IMR-90 (cell line): Measurements from ENCODE around the gene ROGDI. TPM values are rescaled to one million over a fixed set of nuclear protein-coding genes. Genes with fewer than 3 reads are reported as not detected.

Experiments used
- ATAC-seq: fragments of 200-7000 bp; cut with Tn5 transposase; 2 replicates; pipeline ENCODE4 v1.9.1; 2020; ENCODE audit warnings: low read depth, mild to moderate bottlenecking, moderate library complexity
- BruUV-seq: library from RNA; stranded (reverse); fragments of 400-500 nt; replicated peaks from 2 replicates; lab custom pipeline; 2021; lab: Mats Ljungman, UMichigan
- CTCF ChIA-PET: fragments of 300-600 bp; formaldehyde crosslinking; extraction: SDS; loops from one replicate; lab custom pipeline; 2021; ENCODE audit warnings: antibody characterized with exemption; lab: Yijun Ruan, JAX
- POLR2A ChIA-PET: fragments of 300-600 bp; sonication (Branson Sonifier 250); formaldehyde crosslinking; loops from one replicate; lab custom pipeline; 2022; ENCODE audit warnings: antibody characterized with exemption; ENCODE audit not compliant: unreplicated experiment; lab: Charles Lee
- DNase-seq: peaks from one replicate; pipeline ENCODE4 v3.0.0; 2013
- H2AFZ ChIP-seq: replicated peaks from 2 replicates; pipeline ENCODE3; 2013; ENCODE audit warnings: low read length, mild to moderate bottlenecking; ENCODE audit not compliant: poor library complexity
- H2AK5ac ChIP-seq: 2 replicates; pipeline ENCODE4 v1.6.1; 2013; ENCODE audit warnings: low read depth, low read length, inconsistent platforms
- H2AK9ac ChIP-seq: replicated peaks from 2 replicates; pipeline ENCODE3; 2013; ENCODE audit warnings: mild to moderate bottlenecking, low read depth, low read length, moderate library complexity; ENCODE audit not compliant: poor library complexity
- H2BK120ac ChIP-seq: 2 replicates; pipeline ENCODE4 v1.6.1; 2013; ENCODE audit warnings: low read depth, low read length, inconsistent platforms
- H2BK15ac ChIP-seq: 3 replicates; pipeline ENCODE4 v1.6.1; 2013; ENCODE audit warnings: low read depth, low read length, inconsistent platforms
- H2BK20ac ChIP-seq: 2 replicates; pipeline ENCODE4 v1.6.1; 2013; ENCODE audit warnings: low read depth, mild to moderate bottlenecking, inconsistent platforms, low read length, moderate library complexity
- H2BK5ac ChIP-seq: 2 replicates; pipeline ENCODE4 v1.6.1; 2013; ENCODE audit warnings: mild to moderate bottlenecking, low read depth, low read length, inconsistent platforms; ENCODE audit not compliant: poor library complexity, severe bottlenecking
- H3K14ac ChIP-seq: replicated peaks from 2 replicates; pipeline ENCODE4 v1.6.1; 2013; ENCODE audit warnings: low read depth, low read length, inconsistent platforms
- H3K18ac ChIP-seq: 2 replicates; pipeline ENCODE4 v1.6.1; 2013; ENCODE audit warnings: low read depth, low read length, control low read depth
- H3K23ac ChIP-seq: 2 replicates; pipeline ENCODE4 v1.6.1; 2013; ENCODE audit warnings: low read depth, low read length, inconsistent platforms
- H3K27ac ChIP-seq: 2 replicates; pipeline ENCODE4 v1.5.1; 2013; ENCODE audit warnings: mild to moderate bottlenecking, control low read depth, low read length; ENCODE audit not compliant: insufficient read depth
- H3K27me3 ChIP-seq: 2 replicates; pipeline ENCODE4 v1.6.1; 2013; ENCODE audit warnings: low read length; ENCODE audit not compliant: control insufficient read depth, insufficient read depth
- H3K36me3 ChIP-seq: 2 replicates; pipeline ENCODE4 v1.6.1; 2013; ENCODE audit warnings: low read length, mixed read lengths; ENCODE audit not compliant: control insufficient read depth, insufficient read depth
- H3K4ac ChIP-seq: 2 replicates; pipeline ENCODE4 v1.6.1; 2013; ENCODE audit warnings: low read depth, low read length, inconsistent platforms
- H3K4me1 ChIP-seq: 2 replicates; pipeline ENCODE4 v1.6.1; 2013; ENCODE audit warnings: low read length, mixed read lengths; ENCODE audit not compliant: control insufficient read depth, insufficient read depth
- H3K4me2 ChIP-seq: 2 replicates; pipeline ENCODE4 v1.6.1; 2013; ENCODE audit warnings: low read depth, mild to moderate bottlenecking, control low read depth, low read length, moderate library complexity
- H3K4me3 ChIP-seq: 2 replicates; pipeline ENCODE4 v1.5.1; 2013; ENCODE audit warnings: low read depth, mild to moderate bottlenecking, control low read depth, low read length, moderate library complexity; ENCODE audit not compliant: insufficient read depth
- H3K56ac ChIP-seq: 2 replicates; pipeline ENCODE4 v1.6.1; 2013; ENCODE audit warnings: low read length, inconsistent platforms; ENCODE audit not compliant: insufficient read depth; ENCODE audit errors: extremely low read depth
- H3K79me1 ChIP-seq, 2 experiments: 2 replicates each; pipeline ENCODE4 v1.6.1; 2013; ENCODE audit warnings: low read length in 2 of 2, inconsistent platforms in 1 of 2, low read depth in 1 of 2
- H3K9ac ChIP-seq: 2 replicates; pipeline ENCODE4 v1.6.1; 2013; ENCODE audit warnings: low read depth, low read length, control low read depth
- H3K9me1 ChIP-seq: 2 replicates; pipeline ENCODE4 v1.6.1; 2013; ENCODE audit warnings: low read length, inconsistent platforms; ENCODE audit not compliant: insufficient read depth
- H3K9me3 ChIP-seq: 2 replicates; pipeline ENCODE4 v1.6.1; 2013; ENCODE audit warnings: low read length; ENCODE audit not compliant: control insufficient read depth, insufficient read depth
- H4K20me1 ChIP-seq: 2 replicates; pipeline ENCODE4 v1.6.1; 2013; ENCODE audit warnings: low read length, inconsistent platforms; ENCODE audit not compliant: insufficient read depth
- H4K5ac ChIP-seq: 2 replicates; pipeline ENCODE4 v1.6.1; 2013; ENCODE audit warnings: mild to moderate bottlenecking, low read depth, low read length, control low read depth
- H4K8ac ChIP-seq, 2 experiments: 2 replicates each; pipeline ENCODE4 v1.6.1; 2013; ENCODE audit warnings: low read depth in 2 of 2, low read length in 2 of 2, control low read depth in 1 of 2, inconsistent platforms in 1 of 2
- H4K91ac ChIP-seq: 2 replicates; pipeline ENCODE4 v1.6.1; 2013; ENCODE audit warnings: low read depth, low read length, inconsistent platforms; ENCODE audit not compliant: insufficient read depth
- BHLHE40 ChIP-seq: fragments of 150-350 bp; IDR thresholded peaks from 2 replicates; pipeline ENCODE4 v1.6.1; 2016; ENCODE audit warnings: mild to moderate bottlenecking, low read depth, low read length
- CEBPB ChIP-seq: IDR thresholded peaks from 2 replicates; pipeline ENCODE4 v1.6.1; 2012; ENCODE audit warnings: low read depth, low read length, improper control_type of control experiment
- CHD1 ChIP-seq: IDR thresholded peaks from 2 replicates; pipeline ENCODE4 v1.6.1; 2012; ENCODE audit warnings: low read depth, low read length, improper control_type of control experiment
- FOS ChIP-seq: fragments of 150-350 bp; IDR thresholded peaks from 2 replicates; pipeline ENCODE4 v1.6.1; 2016; ENCODE audit warnings: low read depth, low read length
- MAFK ChIP-seq: IDR thresholded peaks from 2 replicates; pipeline ENCODE4 v1.6.1; 2012; ENCODE audit warnings: low read depth, low read length, improper control_type of control experiment
- MAZ ChIP-seq: IDR thresholded peaks from 2 replicates; pipeline ENCODE4 v1.6.1; 2012; ENCODE audit warnings: low read depth, mild to moderate bottlenecking, low read length, improper control_type of control experiment, moderate library complexity, borderline replicate concordance
- MXI1 ChIP-seq: IDR thresholded peaks from 2 replicates; pipeline ENCODE4 v1.6.1; 2012; ENCODE audit warnings: low read depth, mild to moderate bottlenecking, low read length, moderate library complexity, borderline replicate concordance
- NFE2L2 ChIP-seq: fragments of 150-350 bp; IDR thresholded peaks from 2 replicates; pipeline ENCODE4 v1.6.1; 2016; ENCODE audit warnings: low read depth, mild to moderate bottlenecking, low read length
- POLR2A ChIP-seq: IDR thresholded peaks from 2 replicates; pipeline ENCODE4 v1.6.1; 2012; ENCODE audit warnings: mild to moderate bottlenecking, low read depth, low read length
- RAD21 ChIP-seq: IDR thresholded peaks from 2 replicates; pipeline ENCODE4 v1.6.1; 2012; ENCODE audit warnings: low read length, improper control_type of control experiment
- RCOR1 ChIP-seq: IDR thresholded peaks from 2 replicates; pipeline ENCODE4 v1.6.1; 2012; ENCODE audit warnings: mild to moderate bottlenecking, low read length, improper control_type of control experiment; ENCODE audit not compliant: insufficient replicate concordance
- RFX5 ChIP-seq: IDR thresholded peaks from 2 replicates; pipeline ENCODE4 v1.8.0; 2012; ENCODE audit warnings: low read depth, mild to moderate bottlenecking, low read length, moderate library complexity
- SMC3 ChIP-seq: fragments of 150-350 bp; IDR thresholded peaks from 2 replicates; pipeline ENCODE4 v1.6.1; 2016; ENCODE audit warnings: low read depth, mild to moderate bottlenecking, antibody characterized with exemption, low read length, moderate library complexity
- WGBS, 2 experiments: methylation state at CpG; one replicate each; pipeline versions ENCODE4 v1.1.5 to v1.1.7; 2013; ENCODE audit warnings: missing lambda C conversion rate in 2 of 2; ENCODE audit not compliant: insufficient read length in 1 of 2; ENCODE audit errors: extremely low coverage in 2 of 2; 5-methylcytosine and 5-hydroxymethylcytosine counted together
- dilution Hi-C: fragments of 300-500 bp; cut with HindIII; formaldehyde crosslinking; loops from one replicate; pipeline ENCODE4 v1.14.3; 2018; ENCODE audit warnings: low sequenced_read_pairs; ENCODE audit not compliant: unreplicated experiment
- in situ Hi-C: fragments of 300-500 bp; cut with MboI; formaldehyde crosslinking; loops from 3 replicates; pipeline ENCODE4 v1.14.3; 2019; ENCODE audit warnings: low sequenced_read_pairs, inconsistent platforms, mixed read lengths
- intact Hi-C: fragments of 100-400 bp; cut with micrococcal nuclease; formaldehyde crosslinking; loops from 2 replicates; pipeline ENCODE4 v1.10.0; 2022
- polyA plus RNA-seq, 3 experiments: library from polyadenylated mRNA; depleted of rRNA; stranded (reverse); fragments of >200 nt; gene quantifications; 2 replicates each; pipeline ENCODE4 v1.2.3, GENCODE V29; 2012; ENCODE audit warnings: low replicate concordance in 1 of 3
- total RNA-seq: library from RNA; depleted of rRNA; stranded (reverse); fragments of >200 nt; gene quantifications from 2 replicates; pipeline ENCODE4 v1.2.3, GENCODE V29; 2012
- TF ChIP-seq, protein P1 (sequence below): fragments of 150-350 bp; IDR thresholded peaks from 2 replicates; pipeline ENCODE4 v1.6.1; 2016; ENCODE audit warnings: low read depth, mild to moderate bottlenecking, low read length, moderate library complexity, borderline replicate concordance
- TF ChIP-seq, protein P2 (sequence below): conservative IDR thresholded peaks from 2 replicates; pipeline ENCODE4 v1.5.1; 2012; ENCODE audit warnings: mild to moderate bottlenecking, low read depth, low read length, improper control_type of control experiment
- TF ChIP-seq, protein P3 (sequence below): fragments of 150-350 bp; IDR thresholded peaks from 2 replicates; pipeline ENCODE4 v1.6.1; 2017; ENCODE audit warnings: mild to moderate bottlenecking, antibody characterized with exemption, low read length, low read depth

ROGDI gene
- total and polyA plus RNA-seq, 2 of the 4 experiments (the other 2 are of a cell fraction) = 13.6 to 27.1 TPM

DNA sequence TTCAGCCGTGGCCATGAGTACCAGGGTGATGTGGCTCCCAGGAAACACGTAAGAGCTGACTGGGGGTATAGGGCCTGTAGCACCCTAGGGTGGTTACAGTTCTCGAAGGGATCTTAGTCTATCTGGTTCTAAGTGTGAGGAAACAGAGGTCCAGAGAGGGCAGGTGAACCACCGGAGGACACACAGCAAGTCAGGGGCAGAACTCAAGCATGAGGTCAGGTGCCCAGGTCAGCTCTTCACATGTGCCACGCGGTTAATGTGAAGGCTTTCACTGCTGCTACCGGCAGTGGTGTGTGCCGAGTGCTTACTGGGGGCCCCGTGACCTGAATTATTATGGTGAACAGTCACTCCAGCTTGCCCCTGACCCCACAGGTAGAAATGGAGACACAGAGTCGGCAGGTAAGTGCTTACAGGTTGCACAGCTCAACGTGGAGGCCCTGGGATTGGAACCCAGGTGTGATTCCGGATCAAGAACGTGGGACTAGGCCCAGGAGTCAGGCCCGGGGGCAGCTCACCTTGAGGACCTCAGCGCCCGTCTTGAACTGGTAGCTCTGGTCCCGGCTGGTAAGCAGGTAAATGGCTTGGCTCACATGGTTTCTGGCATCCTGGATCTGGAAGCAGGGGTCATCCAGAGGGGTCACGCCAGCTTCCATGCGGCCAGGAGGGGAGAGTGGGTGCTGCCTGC is 3.1 kb downstream of the ROGDI start:
- H3K9me3 ChIP-seq = no peaks in the 10 kb centered on the region
- H2AK5ac ChIP-seq = no peak overlapping the region
- no peak overlapping the region for H4K8ac ChIP-seq
- peaks cover 5% of the 10 kb centered on the region; the same call in 1 of the 2 replicates for H3K4me1 ChIP-seq
- DNase-seq (no peak), ATAC-seq (no peak)
- H3K56ac ChIP-seq = no peak overlapping the region
- H2AFZ ChIP-seq = no peak overlapping the region
- H3K23ac ChIP-seq = no peak overlapping the region
- no peak overlapping the region for H4K91ac ChIP-seq
- H2BK5ac ChIP-seq = no peak overlapping the region
- no peak overlapping the region for H3K9ac ChIP-seq
- no peak overlapping the region for H2BK120ac ChIP-seq
- H3K36me3 ChIP-seq = peaks cover 6% of the 10 kb centered on the region; the same call in 1 of the 2 replicates
- H3K4me3 ChIP-seq = no peak overlapping the region
- no peak overlapping the region for H3K4ac ChIP-seq
- intact Hi-C loops (no loop called here), in situ Hi-C loops (no loop called here), dilution Hi-C loops (no loop called here)
- H4K20me1 ChIP-seq = no peaks in the 10 kb centered on the region; the same call in 1 of the 2 replicates
- BruUV-seq = no TSS peak
- no peak overlapping the region for H3K18ac ChIP-seq
- ChIA-PET CTCF (no interaction called here), POLR2A (no interaction called here)
- no peak overlapping the region for H3K14ac ChIP-seq
- H3K79me1 ChIP-seq = 0 out of 4 replicates have a peak, but pooled peaks cover 0 to 7% of the 10 kb centered on the region in 2 experiments
- H3K27ac ChIP-seq = no peak overlapping the region
- H2BK15ac ChIP-seq = no peak overlapping the region
- no peaks in the 10 kb centered on the region for H3K27me3 ChIP-seq
- no peak overlapping the region for H2AK9ac ChIP-seq
- no peak overlapping the region for H4K5ac ChIP-seq
- H3K9me1 ChIP-seq = no peaks in the 10 kb centered on the region
- TF ChIP-seq CHD1 (no peak), RCOR1 (no peak), MXI1 (no peak), BHLHE40 (no peak), FOS (no peak), MAZ (no peak), RAD21 (no peak), NFE2L2 (no peak), CEBPB (no peak), SMC3 (no peak), MAFK (no peak), POLR2A (no peak), RFX5 (no peak)
- TF ChIP-seq, protein P1, sequence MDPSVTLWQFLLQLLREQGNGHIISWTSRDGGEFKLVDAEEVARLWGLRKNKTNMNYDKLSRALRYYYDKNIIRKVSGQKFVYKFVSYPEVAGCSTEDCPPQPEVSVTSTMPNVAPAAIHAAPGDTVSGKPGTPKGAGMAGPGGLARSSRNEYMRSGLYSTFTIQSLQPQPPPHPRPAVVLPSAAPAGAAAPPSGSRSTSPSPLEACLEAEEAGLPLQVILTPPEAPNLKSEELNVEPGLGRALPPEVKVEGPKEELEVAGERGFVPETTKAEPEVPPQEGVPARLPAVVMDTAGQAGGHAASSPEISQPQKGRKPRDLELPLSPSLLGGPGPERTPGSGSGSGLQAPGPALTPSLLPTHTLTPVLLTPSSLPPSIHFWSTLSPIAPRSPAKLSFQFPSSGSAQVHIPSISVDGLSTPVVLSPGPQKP = no peak
- TF ChIP-seq, protein P2, sequence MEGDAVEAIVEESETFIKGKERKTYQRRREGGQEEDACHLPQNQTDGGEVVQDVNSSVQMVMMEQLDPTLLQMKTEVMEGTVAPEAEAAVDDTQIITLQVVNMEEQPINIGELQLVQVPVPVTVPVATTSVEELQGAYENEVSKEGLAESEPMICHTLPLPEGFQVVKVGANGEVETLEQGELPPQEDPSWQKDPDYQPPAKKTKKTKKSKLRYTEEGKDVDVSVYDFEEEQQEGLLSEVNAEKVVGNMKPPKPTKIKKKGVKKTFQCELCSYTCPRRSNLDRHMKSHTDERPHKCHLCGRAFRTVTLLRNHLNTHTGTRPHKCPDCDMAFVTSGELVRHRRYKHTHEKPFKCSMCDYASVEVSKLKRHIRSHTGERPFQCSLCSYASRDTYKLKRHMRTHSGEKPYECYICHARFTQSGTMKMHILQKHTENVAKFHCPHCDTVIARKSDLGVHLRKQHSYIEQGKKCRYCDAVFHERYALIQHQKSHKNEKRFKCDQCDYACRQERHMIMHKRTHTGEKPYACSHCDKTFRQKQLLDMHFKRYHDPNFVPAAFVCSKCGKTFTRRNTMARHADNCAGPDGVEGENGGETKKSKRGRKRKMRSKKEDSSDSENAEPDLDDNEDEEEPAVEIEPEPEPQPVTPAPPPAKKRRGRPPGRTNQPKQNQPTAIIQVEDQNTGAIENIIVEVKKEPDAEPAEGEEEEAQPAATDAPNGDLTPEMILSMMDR = no peak
- TF ChIP-seq, protein P3, sequence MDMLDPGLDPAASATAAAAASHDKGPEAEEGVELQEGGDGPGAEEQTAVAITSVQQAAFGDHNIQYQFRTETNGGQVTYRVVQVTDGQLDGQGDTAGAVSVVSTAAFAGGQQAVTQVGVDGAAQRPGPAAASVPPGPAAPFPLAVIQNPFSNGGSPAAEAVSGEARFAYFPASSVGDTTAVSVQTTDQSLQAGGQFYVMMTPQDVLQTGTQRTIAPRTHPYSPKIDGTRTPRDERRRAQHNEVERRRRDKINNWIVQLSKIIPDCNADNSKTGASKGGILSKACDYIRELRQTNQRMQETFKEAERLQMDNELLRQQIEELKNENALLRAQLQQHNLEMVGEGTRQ = no peak
- WGBS, 2 experiments = 93% methylated on average over 10 of the region's 19 CpGs; no CpG with 5 or more reads in 1 of the 2 experiments
- no peak overlapping the region for H3K4me2 ChIP-seq
- H2BK20ac ChIP-seq = no peak overlapping the region
